ENCODE data around the gene NLRC5.
"Not testable (repeated sequence)": the region's sequence is repeated elsewhere in the genome, so short reads cannot be mapped to it uniquely, and the experiment has no call there.

Gene NLRC5

GRCh38 chr16:57109259-57110105 lies 120.1 kb downstream of the NLRC5 start:
- not testable (repeated sequence) for DNase-seq

- no peak for DNase-seq
These were observed 121.6 kb downstream of the NLRC5 start for GRCh38 chr16:57110937-57111336.

- DNase-seq: no peak
These were observed 122.1 kb downstream of the NLRC5 start for GRCh38 chr16:57111420-57111819.

GRCh38 chr16:57112403-57113041 lies 123.2 kb downstream of the NLRC5 start:
- no peak for DNase-seq

GRCh38 chr16:57113042-57113453 lies 123.7 kb downstream of the NLRC5 start:
- DNase-seq: peak; percentile 31

- no peak for DNase-seq
These were observed 124.3 kb downstream of the NLRC5 start for GRCh38 chr16:57113664-57114063.

- DNase-seq: no peak
These were observed 125.8 kb downstream of the NLRC5 start for GRCh38 chr16:57115168-57115513.

- DNase-seq: no peak
These were observed 126.3 kb downstream of the NLRC5 start for GRCh38 chr16:57115514-57116182.

- no peak for DNase-seq
These were observed 129.2 kb downstream of the NLRC5 start for GRCh38 chr16:57118461-57119084.

GRCh38 chr16:57123216-57123973 lies 134.0 kb downstream of the NLRC5 start:
- no peak for DNase-seq

- no peak for DNase-seq
These were observed 134.8 kb downstream of the NLRC5 start for GRCh38 chr16:57123974-57124674.

GRCh38 chr16:57125376-57125775 lies 136.0 kb downstream of the NLRC5 start:
- no peak for DNase-seq

GRCh38 chr16:57125969-57126368 lies 136.6 kb downstream of the NLRC5 start:
- no peak for DNase-seq

GRCh38 chr16:57126411-57126810 lies 137.1 kb downstream of the NLRC5 start:
- DNase-seq: peak; percentile 32

GRCh38 chr16:57127037-57127763 lies 137.8 kb downstream of the NLRC5 start:
- no peak for DNase-seq

GRCh38 chr16:57127836-57128235 lies 138.5 kb downstream of the NLRC5 start:
- DNase-seq: no peak

GRCh38 chr16:57128771-57129389 lies 139.5 kb downstream of the NLRC5 start:
- DNase-seq: no peak

- DNase-seq: no peak
These were observed 141.6 kb downstream of the NLRC5 start for GRCh38 chr16:57130950-57131321.

- DNase-seq: peak; percentile 15
These were observed 142.1 kb downstream of the NLRC5 start for GRCh38 chr16:57131351-57131970.

- peak; percentile 59 for DNase-seq
These were observed 143.1 kb downstream of the NLRC5 start for GRCh38 chr16:57132470-57132869.

All from DMS53 (cell line).